ENCODE data around the gene SYT7. TPM values are rescaled to one million over a fixed set of nuclear protein-coding genes. Genes with fewer than 3 reads are reported as not detected.
"Not testable (repeated sequence)": the region's sequence is repeated elsewhere in the genome, so short reads cannot be mapped to it uniquely, and the experiment has no call there.

SYT7 gene, protein sequence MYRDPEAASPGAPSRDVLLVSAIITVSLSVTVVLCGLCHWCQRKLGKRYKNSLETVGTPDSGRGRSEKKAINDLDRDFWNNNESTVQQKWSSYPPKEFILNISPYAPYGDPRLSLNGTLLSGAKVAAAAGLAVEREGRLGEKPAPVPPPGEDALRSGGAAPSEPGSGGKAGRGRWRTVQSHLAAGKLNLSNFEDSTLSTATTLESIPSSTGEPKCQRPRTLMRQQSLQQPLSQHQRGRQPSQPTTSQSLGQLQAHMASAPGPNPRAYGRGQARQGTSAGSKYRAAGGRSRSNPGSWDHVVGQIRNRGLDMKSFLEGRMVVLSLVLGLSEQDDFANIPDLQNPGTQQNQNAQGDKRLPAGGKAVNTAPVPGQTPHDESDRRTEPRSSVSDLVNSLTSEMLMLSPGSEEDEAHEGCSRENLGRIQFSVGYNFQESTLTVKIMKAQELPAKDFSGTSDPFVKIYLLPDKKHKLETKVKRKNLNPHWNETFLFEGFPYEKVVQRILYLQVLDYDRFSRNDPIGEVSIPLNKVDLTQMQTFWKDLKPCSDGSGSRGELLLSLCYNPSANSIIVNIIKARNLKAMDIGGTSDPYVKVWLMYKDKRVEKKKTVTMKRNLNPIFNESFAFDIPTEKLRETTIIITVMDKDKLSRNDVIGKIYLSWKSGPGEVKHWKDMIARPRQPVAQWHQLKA
- 1 to 10 TPM; 6.2 to 7.4 (median 6.7) TPM for polyA plus RNA-seq (ENCODE audit: insufficient read depth in 1 of 5, insufficient read length in 5 of 5, low replicate concordance in 1 of 5)
- long read RNA-seq, donor 1, result 0 reads
- long read RNA-seq, donor 2, full-length matches to known transcripts, result 1 of 1 reads
- long read RNA-seq, donor 2, partial matches to known transcripts, result 0 of 1 reads
- long read RNA-seq, donor 2, other reads (novel, unspliced or antisense), result 0 of 1 reads
- long read RNA-seq, donor 3, result 0 reads
- long read RNA-seq, donor 4, result 0 reads
- long read RNA-seq, donor 5, result 0 reads
- long read RNA-seq, donor 6, partial matches to known transcripts, result 0 of 1 reads
- long read RNA-seq, donor 6, other reads (novel, unspliced or antisense), result 0 of 1 reads
- long read RNA-seq, donor 7, result 0 reads
- long read RNA-seq, donor 8, result 0 reads

- DNase-seq, result peak; percentile 94 to 95
Measured at GRCh38 chr11:61581030-61581928, at the start of gene SYT7. Gene SYT7, minus strand, starts transcription at chr11:61581076. Its CDS starts 256 bp downstream, at chr11:61580820.

DNA sequence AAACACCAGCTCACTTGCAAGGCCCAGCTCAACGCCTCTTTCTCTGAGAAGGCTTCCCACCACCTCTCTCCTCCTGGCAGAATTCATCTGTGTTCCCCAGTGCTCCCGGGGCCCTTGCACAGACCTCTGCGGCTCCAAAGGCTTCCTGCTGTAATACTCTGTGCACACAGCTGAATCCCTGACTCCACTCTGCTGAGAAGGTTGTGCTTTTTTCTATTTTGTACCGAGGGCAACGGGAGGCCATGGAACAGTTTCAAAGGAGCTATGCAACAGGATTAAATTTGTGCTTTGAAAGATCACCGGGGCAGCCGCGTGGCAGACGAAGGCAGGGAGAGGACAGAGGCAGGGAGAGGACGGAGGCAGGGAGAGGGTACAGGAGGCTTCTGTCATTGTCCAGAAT, 49.2 kb upstream of the SYT7 start:
- no peak for DNase-seq

DNA sequence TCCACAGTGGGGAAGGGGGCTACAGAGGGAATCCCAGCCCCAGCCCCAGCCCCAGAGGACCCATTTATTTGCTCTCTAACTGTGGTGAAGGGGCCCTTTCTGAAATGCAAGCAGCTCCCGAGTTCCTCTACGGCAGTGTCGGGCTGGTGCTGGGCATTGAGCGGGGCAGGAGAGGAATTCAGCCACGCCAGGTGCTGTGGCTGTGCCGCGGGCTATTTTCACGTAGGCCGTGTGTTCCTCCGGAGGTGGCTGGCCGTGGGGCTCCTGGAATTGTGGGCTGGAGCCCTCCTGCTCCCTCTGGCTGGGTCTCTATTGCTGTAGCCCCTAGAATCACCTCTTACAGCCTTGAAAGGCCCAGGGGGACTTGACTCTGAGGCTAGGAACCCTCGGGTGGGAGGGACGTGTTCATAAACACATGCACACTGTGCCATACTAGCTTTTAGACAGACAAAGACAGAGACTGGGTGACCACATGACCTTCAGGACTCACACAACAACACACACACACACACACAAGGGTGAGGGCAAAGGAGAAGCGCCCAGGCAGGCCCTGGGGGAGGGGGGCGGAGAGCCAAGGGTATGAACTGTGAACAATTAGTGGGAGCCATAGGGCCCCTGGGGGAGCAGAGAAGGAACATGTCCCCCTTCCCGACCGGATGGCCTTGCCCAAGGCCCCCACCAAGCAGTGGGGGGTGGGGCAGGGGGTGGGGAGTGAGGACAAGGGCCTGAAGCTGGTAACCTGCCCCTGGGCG, 48.4 kb upstream of the SYT7 start:
- no peak for DNase-seq

- DNase-seq, result no peak
Measured at GRCh38 chr11:61628662-61628970, 47.7 kb upstream of the SYT7 start.

- DNase-seq, result no peak
Measured at GRCh38 chr11:61627850-61628661, 47.2 kb upstream of the SYT7 start.

DNA sequence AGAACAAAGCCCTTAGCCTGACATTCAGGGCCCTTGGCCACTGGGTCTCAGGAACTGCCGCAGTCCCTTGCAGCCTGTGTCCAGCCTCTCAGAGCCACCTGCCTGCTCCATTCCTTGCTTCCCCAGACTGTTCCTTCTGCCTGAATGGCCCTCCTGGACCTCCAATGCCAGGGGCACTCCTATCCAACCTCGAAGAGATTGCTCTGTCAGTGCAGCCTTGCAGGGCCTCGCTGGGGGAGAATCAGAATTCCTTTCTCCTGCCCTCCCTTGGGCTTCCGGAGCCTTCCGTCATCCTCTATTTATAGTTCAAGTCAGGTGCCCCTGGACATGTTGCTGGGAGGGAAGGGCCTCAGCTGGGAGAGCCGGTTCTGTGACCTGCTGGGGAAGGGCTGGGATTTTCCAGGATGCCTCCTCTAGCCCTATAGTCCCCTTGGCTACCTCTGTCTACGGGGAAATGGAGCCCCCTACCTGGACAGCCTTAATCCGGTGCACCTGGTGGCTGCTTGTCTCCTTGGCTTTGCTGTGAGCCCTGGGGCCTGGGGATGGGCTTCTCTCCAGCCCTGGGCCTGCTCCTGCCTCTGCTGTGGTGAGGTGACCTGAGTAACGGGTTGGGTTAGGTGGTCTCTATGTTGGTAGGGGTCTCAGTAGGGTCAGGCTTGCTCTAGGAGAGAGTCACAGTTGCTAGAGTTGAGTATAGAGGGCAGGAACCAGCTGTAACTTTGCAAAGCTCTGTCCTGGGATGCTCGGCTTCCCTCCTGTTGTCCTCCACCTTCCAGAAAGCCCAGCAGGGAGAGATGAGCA, 45.9 kb upstream of the SYT7 start:
- peak; percentile 72 to 76 for DNase-seq

- no peak for DNase-seq
Measured at GRCh38 chr11:61625525-61625924, 44.6 kb upstream of the SYT7 start.

GRCh38 chr11:61621917-61622585, 41.2 kb upstream of the SYT7 start:
- no peak for DNase-seq

DNA sequence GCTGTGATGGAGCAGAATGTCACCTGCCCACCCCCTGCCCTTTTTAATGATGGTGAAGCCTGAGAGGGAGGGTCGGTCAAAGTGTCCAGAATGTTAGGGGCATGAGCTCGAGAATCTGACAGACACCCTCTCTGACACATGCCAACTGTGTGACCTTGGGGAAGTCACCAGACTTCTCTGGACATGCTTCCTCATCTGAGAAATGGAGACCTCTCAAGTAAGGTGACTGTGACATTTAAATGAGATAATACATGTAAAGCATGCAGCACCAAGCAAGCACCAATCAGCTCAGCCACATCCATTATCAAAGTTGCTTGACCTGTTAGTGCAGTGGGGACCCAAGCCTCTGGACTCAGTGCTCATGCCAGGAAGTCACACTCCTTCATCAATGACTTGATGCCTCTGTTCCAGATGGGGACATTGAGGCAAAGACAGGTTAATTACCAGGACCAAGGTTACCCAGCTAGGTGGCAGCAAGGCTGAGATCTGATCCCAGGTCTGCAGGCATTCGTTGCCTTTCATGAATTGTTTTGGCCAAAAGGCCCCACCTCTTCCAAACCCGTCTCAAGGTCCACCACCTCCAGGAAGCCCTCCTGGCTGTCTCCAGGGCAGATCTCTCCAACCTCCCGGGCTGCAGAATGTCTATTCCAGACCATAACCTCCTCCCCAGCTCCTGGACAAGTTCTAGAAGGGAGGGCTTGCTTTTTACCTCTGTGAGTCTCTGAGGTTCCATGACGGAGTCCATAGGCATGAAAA, 38.8 kb upstream of the SYT7 start:
- DNase-seq, result no peak

- DNase-seq, result no peak
Measured at GRCh38 chr11:61618978-61619377, 38.1 kb upstream of the SYT7 start.

GRCh38 chr11:61617515-61617914, 36.6 kb upstream of the SYT7 start:
- DNase-seq, result no peak

DNA sequence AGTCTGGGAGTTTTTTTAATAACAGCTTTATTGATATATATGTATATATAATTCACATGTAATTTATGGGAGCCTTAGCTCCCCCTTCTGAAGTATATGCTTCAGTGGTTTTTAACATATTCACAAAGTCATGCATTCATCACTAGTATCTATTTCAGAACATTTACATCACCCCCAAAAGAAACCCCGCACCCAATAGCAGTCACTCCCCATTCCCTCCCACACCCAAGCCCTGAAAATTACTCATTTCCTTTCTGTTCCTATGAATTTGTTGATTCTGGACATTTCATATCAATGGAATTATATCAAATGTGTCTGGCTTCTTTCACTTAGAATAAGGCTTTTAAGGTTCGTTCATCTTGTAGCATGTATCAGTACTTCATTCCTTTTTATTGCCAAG, 35.6 kb upstream of the SYT7 start:
- DNase-seq, result no peak

DNA sequence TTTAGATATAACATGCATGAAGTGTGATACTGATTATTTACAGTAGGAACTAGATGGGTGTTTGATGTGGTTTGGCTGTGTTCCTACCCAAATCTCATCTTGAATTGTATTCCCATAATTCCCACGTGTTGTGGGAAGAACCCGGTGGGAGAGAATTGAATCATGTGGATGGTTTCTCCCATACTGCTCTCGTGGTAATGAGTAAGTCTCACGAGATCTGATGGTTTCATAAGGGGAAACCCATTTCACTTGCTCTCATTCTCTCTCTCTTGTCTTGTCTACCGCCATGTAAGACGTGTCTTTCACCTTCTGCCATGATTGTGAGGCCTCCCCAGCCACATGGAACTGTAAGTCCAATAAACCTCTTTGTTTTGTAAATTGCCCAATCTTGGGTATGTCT, 33.9 kb upstream of the SYT7 start:
- not testable (repeated sequence) for DNase-seq

DNA sequence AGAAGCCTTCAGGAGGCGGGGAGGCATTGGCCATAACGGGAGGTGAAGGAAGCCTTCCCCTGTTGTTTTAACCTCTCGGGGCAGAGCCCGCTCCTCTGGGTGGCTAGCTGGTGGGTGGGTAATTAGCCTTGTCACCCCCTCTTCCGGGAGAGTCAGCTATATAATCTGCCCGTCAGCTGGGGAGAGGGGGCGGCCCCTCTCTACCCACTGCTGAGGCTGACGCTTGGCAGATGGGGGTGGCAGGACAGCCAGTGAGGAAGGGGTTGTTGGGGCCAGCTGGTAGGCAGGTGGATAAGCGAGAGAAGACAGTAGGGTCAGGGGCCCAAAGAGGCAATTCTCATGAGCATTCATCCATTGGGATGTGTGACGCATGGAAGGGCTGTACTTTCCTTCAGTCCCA, 33.0 kb upstream of the SYT7 start:
- no peak for DNase-seq

DNA sequence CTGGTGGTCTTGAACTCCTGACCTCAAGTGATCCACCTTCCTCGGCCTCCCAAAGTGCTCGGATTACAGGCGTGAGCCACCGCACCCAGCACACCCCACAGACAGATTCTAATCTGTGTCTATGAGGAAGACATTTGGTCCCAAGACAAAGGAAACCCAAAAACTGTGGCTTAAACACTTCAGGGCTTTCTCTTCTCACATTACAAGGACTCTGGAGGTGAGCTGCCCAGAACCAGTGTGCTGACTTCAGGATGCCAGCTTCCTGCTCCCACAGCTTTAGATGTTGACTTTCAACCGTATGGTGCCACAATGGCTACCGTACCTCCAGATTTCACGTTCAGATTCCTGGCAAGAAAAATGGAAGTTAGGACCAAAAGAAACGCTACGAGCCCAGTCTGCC, 32.2 kb upstream of the SYT7 start:
- DNase-seq, result no peak

DNA sequence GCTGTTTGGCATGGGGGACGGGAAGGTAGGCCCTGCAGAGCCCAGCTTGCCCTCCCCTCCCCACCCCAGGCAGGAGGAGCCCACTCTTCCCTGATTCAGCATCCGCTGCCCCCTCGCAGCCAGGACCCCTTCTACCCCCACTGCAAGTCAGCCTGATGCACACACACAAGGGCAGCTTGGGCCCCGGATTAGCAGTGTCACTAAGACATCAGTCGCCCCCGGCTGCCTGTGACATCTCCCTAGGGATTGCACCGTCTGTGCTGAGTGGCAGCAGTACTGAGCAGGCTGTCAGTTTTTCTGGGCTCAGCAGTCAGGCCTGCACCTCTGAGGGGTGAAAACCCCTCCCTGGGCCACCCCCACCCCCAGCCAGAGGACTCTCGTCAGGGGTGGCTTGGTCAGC, 30.4 kb upstream of the SYT7 start:
- DNase-seq, result no peak

DNA sequence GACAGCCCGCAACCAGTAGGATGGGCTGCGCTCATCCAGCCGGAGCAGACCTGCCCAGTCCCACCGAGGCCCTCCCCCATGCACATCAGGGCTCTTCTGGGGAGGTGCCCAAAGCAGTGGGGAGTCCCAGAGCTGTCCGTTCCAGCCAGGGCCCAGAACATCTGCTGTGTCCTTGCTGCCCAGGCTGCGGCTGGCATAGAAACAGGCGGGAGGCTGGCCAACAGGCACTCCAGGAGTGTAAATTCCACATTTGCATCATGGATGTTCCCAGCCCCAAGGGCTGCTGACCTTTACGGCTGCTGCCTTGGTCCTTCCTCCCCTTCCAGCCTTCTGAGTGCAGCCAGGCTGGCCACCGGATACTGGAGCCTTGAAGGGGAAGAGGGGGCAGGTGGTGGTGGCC, 30.0 kb upstream of the SYT7 start:
- no peak for DNase-seq

DNA sequence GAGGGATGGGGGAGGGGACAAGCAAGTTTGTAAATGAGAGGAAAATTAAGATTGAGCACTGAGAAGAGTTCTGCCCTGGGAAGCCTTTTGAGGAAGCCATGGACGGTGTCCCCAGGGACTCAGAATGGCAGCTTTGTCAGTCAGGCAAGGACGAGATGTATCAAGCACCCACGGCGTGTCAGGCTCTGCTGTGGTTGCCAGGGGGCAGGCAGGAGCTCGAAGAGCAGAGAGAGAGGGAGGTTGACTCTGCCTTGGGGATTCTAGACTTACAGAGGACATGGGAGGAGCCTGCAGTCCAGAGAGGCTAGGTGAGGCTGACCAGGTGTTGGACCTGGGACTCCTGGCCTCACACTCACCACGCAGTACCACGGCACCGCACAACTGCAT, 29.1 kb upstream of the SYT7 start:
- DNase-seq, result no peak

All from right lung (tissue), 10 donors.